Cardiac ventricle fibroblast (primary cell): Measurements from ENCODE around the gene ZNF582. TPM values are rescaled to one million over a fixed set of nuclear protein-coding genes. Genes with fewer than 3 reads are reported as not detected.

Experiments
- total RNA-seq: library from RNA; depleted of rRNA; stranded (reverse); fragments of >200 nt; gene quantifications from 2 replicates; pipeline ENCODE4 v1.2.3, GENCODE V29; 2015

Gene ZNF582
- 3.0 and 7.1 TPM in 2 replicates for total RNA-seq

GRCh38 chr19:56393119-56394012 lies at the start of gene ZNF582:
Gene ZNF582, minus strand, starts transcription at chr19:56393534. Its CDS starts 1,782 bp downstream, at chr19:56391752.

GRCh38 chr19:56403764-56404704 lies 10.7 kb upstream of the ZNF582 start, which contains the start of gene ZNF583:
Gene ZNF583, plus strand, starts transcription at chr19:56404332. Its CDS starts 2,783 bp downstream, at chr19:56407115.

Other genes with a start within 250 kb of the ZNF582 start
- not detected in 2 replicates for gene GALP, start 217.5 kb downstream of the ZNF582 start, total RNA-seq
- not detected in 2 replicates for gene ZSCAN5B, start 195.8 kb downstream of the ZNF582 start, total RNA-seq
- not detected in 2 replicates for gene ZSCAN5C, start 191.3 kb downstream of the ZNF582 start, total RNA-seq
- gene EDDM13, start 120.8 kb downstream of the ZNF582 start, total RNA-seq = not detected in 2 replicates
- gene ZSCAN5A, start 78.7 kb downstream of the ZNF582 start, total RNA-seq = 2.8 and 3.5 TPM in 2 replicates
- gene ZNF583, start 10.8 kb upstream of the ZNF582 start, total RNA-seq = 4.2 and 7.7 TPM in 2 replicates
- 6.2 and 8.8 TPM in 2 replicates for gene ZNF667, start 83.8 kb upstream of the ZNF582 start, total RNA-seq
- gene ZNF471, start 114.3 kb upstream of the ZNF582 start, total RNA-seq = 6.0 and 10.0 TPM in 2 replicates
- gene ZFP28, start 145.4 kb upstream of the ZNF582 start, total RNA-seq = 4.6 and 5.1 TPM in 2 replicates
- 4.6 and 4.7 TPM in 2 replicates for gene ZNF470, start 173.9 kb upstream of the ZNF582 start, total RNA-seq
- 4.4 and 6.1 TPM in 2 replicates for gene ZNF71, start 201.8 kb upstream of the ZNF582 start, total RNA-seq
- 0.15 TPM in 1 of 2 replicates, not detected in the other for gene SMIM17, start 249.6 kb upstream of the ZNF582 start, total RNA-seq